KMS-11 (cell line): ENCODE results near the gene QPRT.

Experiments
- H2AFZ ChIP-seq: fragments of 200-600 bp; sonication (generic); 2 replicates; pipeline ENCODE4 v1.6.1; 2016; ENCODE audit warnings: antibody characterized with exemption, mixed run types, low read depth
- H3K27ac ChIP-seq: fragments of 200-600 bp; sonication (generic); 2 replicates; pipeline ENCODE4 v1.6.1; 2016; ENCODE audit warnings: mild to moderate bottlenecking, mixed run types
- H3K27me3 ChIP-seq: fragments of 200-600 bp; sonication (generic); 2 replicates; pipeline ENCODE4 v1.6.1; 2017; ENCODE audit warnings: mild to moderate bottlenecking, low read depth, mixed run types, moderate library complexity; ENCODE audit not compliant: insufficient read depth
- H3K36me3 ChIP-seq: fragments of 200-600 bp; sonication (generic); 2 replicates; pipeline ENCODE4 v1.6.1; 2017; ENCODE audit warnings: mild to moderate bottlenecking, mixed run types; ENCODE audit not compliant: insufficient read depth
- H3K4me1 ChIP-seq: fragments of 200-600 bp; sonication (generic); 2 replicates; pipeline ENCODE4 v1.6.1; 2016; ENCODE audit warnings: mild to moderate bottlenecking, low read depth, mixed run types; ENCODE audit not compliant: poor library complexity, severe bottlenecking
- H3K4me2 ChIP-seq: fragments of 200-600 bp; sonication (generic); 2 replicates; pipeline ENCODE4 v1.7.0; 2016; ENCODE audit warnings: mild to moderate bottlenecking, mixed run types
- H3K4me3 ChIP-seq: fragments of 200-600 bp; sonication (generic); IDR thresholded peaks from 2 replicates; pipeline ENCODE4 v1.6.1; 2017; ENCODE audit warnings: low read depth, low read length, mixed read lengths; ENCODE audit not compliant: insufficient read depth
- H3K79me2 ChIP-seq: fragments of 200-600 bp; sonication (generic); 2 replicates; pipeline ENCODE4 v1.6.1; 2016; ENCODE audit warnings: low read depth, mixed run types; ENCODE audit not compliant: insufficient read depth
- H3K9ac ChIP-seq: fragments of 200-600 bp; sonication (generic); 2 replicates; pipeline ENCODE4 v1.6.1; 2016; ENCODE audit warnings: mild to moderate bottlenecking, mixed run types
- H4K20me1 ChIP-seq: fragments of 200-600 bp; sonication (generic); 2 replicates; pipeline ENCODE4 v1.6.1; 2016; ENCODE audit warnings: mild to moderate bottlenecking, mixed run types; ENCODE audit not compliant: insufficient read depth
- CTCF ChIP-seq: fragments of 200-600 bp; sonication (generic); conservative IDR thresholded peaks from 2 replicates; pipeline ENCODE4 v1.6.1; 2017; ENCODE audit warnings: low read depth, mild to moderate bottlenecking, antibody characterized with exemption, low read length, moderate library complexity, mixed read lengths

The QPRT gene

GRCh38 chr16:29662729-29663015 lies 16.3 kb upstream of the QPRT start:
- Histone ChIP-seq H4K20me1 (no peaks in the 10 kb centered on the region), H3K4me2 (no peak overlapping the region), H3K4me1 (peaks cover 9% of the 10 kb centered on the region), H3K27ac (no peak overlapping the region), H3K79me2 (no peaks in the 10 kb centered on the region), H3K36me3 (no peaks in the 10 kb centered on the region), H3K27me3 (no peaks in the 10 kb centered on the region), H3K9ac (no peak overlapping the region), H2AFZ (no peak overlapping the region), H3K4me3 (no peak overlapping the region)
- TF ChIP-seq CTCF, result no peak

GRCh38 chr16:29663016-29663806 lies 15.8 kb upstream of the QPRT start, which contains the start of gene SPN:
Gene SPN, plus strand, starts transcription at chr16:29663247. Its CDS starts 482 bp downstream, at chr16:29663729.
- Histone ChIP-seq H3K4me1 (peaks cover 9% of the 10 kb centered on the region), H4K20me1 (no peaks in the 10 kb centered on the region), H3K9ac (no peak within 1 kb of the TSS), H2AFZ (no peak within 1 kb of the TSS), H3K36me3 (no peaks in the 10 kb centered on the region), H3K27ac (no peak within 1 kb of the TSS), H3K27me3 (no peaks in the 10 kb centered on the region), H3K4me2 (no peak within 1 kb of the TSS), H3K79me2 (no peaks in the 10 kb centered on the region), H3K4me3 (no peak within 1 kb of the TSS)
- no peak for TF ChIP-seq CTCF

- Histone ChIP-seq H3K27ac (no peak overlapping the region), H3K4me3 (no peak overlapping the region)
These were observed 15.2 kb upstream of the QPRT start for GRCh38 chr16:29663807-29664090.

GRCh38 chr16:29664091-29664921 lies 14.7 kb upstream of the QPRT start:
- Histone ChIP-seq H3K27ac (no peak overlapping the region), H4K20me1 (no peaks in the 10 kb centered on the region), H3K9ac (no peak overlapping the region), H2AFZ (no peak overlapping the region), H3K4me3 (no peak overlapping the region), H3K79me2 (no peaks in the 10 kb centered on the region), H3K4me1 (peaks cover 9% of the 10 kb centered on the region), H3K4me2 (no peak overlapping the region), H3K27me3 (no peaks in the 10 kb centered on the region), H3K36me3 (no peaks in the 10 kb centered on the region)
- TF ChIP-seq CTCF, result no peak

More at GRCh38 chr16:29663807-29664090, 15.2 kb upstream of the QPRT start:
- no peak overlapping the region for H3K9ac ChIP-seq
- no peaks in the 10 kb centered on the region for H3K36me3 ChIP-seq
- TF ChIP-seq CTCF, result no peak
- no peak overlapping the region for H3K4me2 ChIP-seq
- no peaks in the 10 kb centered on the region for H3K79me2 ChIP-seq
- peaks cover 9% of the 10 kb centered on the region for H3K4me1 ChIP-seq
- no peak overlapping the region for H2AFZ ChIP-seq
- H4K20me1 ChIP-seq, result no peaks in the 10 kb centered on the region
- no peaks in the 10 kb centered on the region for H3K27me3 ChIP-seq
